ENCODE data around the gene NOVA2.

Gene NOVA2

DNA sequence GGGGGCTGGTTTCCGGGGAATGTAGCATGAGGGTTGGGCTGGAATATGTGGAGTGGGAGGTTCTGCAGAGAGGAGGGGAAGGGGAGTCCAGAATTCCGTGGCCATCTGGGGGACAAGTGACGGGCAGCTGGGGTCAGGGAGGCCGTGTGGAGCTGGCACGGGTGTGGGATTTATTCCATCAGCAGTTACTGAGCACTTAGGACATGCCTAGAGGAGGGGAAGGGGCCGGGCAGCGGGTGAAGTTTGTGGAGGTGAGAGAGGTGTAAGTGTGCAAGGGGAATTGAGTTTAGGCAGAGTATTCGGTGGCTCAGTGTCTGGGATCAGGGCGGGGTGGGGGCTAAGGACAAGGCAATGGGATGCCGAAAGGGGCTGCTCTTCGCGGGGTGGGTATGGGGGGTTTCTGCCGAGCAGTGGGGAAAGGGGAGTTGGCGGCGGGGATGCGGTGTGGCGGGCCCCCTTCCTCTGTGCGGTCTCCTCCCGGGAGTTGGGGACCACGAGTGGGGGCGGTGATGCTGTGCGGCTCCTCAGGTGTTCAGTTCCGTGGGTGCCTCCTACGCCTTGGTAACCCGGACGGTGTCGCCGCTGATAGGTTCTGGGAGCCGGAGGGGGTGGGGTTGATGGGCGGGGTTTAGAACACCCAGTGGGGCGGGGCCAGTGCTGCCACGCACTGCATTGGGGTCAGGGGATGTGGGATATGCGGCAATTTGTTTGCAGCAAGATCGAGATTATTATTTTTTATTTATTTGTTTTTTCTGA lies 27.0 kb upstream of the NOVA2 start:
- DNase-seq = peak; percentile 61

- DNase-seq = peak; percentile 54
Observed at GRCh38 chr19:45999653-46000121, 26.0 kb upstream of the NOVA2 start.

- DNase-seq = no peak
Observed at GRCh38 chr19:45998834-45999233, 25.2 kb upstream of the NOVA2 start.

DNA sequence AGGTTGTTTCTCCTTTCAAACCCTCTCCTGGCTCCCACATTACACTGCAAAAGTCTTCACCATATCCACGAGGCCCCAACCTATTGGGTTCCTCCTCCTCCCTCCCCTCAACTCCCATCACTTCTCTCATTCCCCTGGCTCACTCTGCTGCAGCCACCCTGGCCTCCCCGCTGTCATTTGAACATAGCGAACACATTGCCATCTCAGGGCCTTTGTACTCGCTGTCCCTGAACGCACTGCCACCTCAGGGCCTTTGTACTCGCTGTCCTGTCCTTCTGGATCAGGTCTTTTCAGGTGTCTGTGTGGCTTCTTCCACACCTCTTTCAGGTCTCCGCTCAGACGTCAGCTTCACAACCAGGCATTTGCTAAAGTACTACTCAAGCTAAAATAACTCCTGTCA lies 23.3 kb upstream of the NOVA2 start:
- DNase-seq = no peak

DNA sequence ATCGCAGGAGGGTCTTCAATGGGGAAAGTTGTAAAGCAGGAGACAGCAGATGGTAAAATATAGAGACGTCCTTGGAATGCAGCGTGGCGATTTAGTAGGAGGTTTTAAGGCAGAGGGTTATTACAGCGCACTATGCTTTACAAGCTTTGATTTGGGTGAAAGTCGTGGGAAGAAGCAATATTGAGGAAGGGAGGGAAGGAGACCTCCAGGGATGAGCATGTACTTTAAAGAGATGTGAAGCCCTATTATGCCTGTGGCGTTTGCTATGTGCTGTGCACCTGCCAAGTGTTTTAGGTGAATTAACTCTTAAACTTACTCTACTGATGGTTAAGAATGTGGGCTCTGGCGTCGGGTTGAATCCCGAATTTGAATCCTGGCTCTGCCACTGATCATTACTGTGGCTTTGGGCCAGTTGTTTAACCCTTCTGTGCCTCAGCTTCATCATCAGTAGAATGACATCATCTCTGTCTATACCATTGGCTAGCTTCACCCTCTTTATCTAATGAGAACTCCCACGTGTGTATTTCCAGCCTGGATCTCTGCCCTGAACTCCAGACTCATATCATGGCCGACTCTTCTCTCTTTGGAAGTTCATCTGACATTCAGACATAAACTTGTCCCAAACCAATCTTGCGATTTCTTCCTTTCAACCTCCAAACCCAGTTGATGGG lies 22.2 kb upstream of the NOVA2 start:
- DNase-seq = no peak

GRCh38 chr19:45994998-45995714 lies 21.5 kb upstream of the NOVA2 start, which contains the start of gene CCDC61:
Gene CCDC61 (plus strand): TSS chr19:45995467. CDS start chr19:46003019, 7,552 bp downstream.
- peak; percentile 99 for DNase-seq

- no peak for DNase-seq
Observed at GRCh38 chr19:45994456-45994997, 20.9 kb upstream of the NOVA2 start.

DNA sequence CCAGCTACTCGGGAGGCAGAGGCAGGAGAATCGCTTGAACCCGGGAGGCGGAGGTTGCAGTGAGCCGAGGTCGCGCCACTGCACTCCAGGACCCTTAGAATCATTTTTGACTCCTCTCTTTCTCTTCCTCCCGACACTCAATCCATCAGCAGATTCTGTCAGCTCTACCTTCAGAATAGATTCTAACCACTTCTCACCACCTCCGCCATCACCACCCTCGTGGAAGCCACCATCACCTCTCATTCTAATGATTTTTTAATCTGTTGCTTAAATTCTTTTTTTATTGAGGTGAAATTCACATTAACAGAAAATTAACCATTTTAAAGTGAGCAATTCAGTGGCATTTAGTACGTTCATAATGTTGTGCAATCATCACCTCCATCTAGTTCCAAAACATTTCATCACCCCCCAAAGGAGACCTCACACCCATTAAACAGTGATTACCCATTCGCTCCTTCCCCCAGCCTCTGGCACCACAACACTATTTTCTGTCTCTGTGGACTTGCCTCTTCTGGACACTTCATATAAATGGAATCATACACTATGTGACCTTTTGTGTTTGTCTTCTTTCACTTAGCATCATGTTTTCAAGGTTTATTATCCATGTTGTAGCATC lies 16.6 kb upstream of the NOVA2 start:
- no peak for DNase-seq

DNA sequence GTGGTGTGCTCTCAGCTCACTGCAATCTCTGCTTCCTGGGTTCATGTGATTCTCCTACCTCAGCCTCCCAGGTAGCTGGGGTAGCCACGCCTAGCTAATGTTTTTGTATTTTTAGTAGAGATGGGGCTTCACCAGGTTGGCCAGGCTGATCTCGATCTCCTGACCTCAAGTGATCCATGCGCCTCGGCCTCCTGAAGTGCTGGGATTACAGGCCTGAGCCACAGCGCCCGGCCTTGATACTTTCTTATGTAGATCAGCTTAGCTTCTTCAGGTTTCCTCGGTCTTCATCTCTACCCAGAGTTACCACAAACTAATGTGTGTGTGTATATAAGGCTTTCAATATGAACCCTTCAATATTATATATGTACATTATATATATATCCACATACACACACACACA lies 11.7 kb upstream of the NOVA2 start:
- no peak for DNase-seq

DNA sequence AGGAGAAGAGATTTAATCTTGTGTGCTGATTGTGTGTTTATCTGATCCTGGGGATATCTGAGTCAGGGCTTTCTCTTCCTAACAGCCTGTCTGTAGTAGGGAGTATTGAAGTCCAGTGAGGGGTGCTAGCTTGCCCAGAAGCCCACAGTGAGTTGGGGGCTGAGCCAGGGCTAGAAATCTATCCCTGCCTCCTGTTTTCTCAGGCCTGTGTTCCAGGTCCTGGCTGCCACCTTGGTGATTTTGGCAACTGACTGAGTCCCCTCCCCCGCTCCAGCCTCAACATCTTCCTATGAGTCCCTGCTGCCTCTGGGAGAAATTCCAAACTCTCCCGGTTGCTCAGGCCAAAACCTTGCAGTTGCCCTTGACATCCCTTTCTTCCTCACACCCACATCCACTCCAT lies 7.7 kb upstream of the NOVA2 start:
- DNase-seq = no peak

GRCh38 chr19:45978156-45978555 lies 4.5 kb upstream of the NOVA2 start:
- DNase-seq = no peak

DNA sequence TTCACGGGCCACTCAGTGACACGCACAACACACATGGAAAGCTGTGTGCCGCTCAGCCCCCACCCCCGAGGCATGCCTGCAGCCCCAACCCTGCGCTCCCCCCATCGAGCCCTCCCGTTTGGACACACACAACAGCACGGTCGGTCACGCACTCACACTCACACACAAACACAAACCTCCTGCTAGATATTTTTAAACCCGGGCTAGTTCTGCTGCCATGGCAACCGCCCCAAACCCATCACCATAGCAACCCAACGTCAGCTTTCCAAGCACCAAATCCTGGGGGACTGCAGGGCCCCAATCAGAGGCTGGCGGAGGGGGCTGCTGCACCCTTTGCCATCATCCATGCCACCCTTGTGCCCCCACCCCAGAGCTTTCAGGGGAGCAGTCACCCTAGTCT lies 2.5 kb upstream of the NOVA2 start:
- no peak for DNase-seq

- no peak for DNase-seq
Observed at GRCh38 chr19:45975306-45976070, 1.8 kb upstream of the NOVA2 start.

DNA sequence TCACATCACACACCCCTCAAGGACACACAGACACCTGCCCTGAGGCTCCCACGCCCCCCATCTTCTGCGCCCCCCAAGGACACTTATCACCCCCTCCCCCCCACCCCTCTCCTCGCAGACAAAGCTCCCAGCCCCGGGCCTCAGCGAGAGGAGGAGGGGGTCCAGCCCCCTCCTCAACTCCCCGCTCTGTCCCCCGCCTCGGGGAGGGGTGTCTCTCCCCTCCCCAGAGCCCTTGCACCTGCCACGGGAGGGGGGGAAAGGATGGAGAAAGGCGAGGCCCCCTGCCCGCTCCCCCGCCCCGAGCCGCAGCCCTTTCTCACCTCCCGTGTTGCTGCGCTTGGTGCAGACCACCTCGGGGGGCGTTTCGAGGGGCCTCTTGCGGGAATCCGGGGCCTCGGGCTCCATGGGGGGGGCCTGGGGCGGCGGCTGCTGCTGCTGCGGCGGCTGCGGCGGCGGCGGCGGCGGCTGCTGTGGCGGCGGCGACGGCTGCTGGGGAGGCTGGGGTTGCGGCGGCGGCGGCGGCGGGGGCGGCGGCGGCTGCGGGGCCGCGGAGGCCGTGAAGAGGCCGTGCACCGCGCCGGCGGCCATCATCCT lies 621 bp downstream of the NOVA2 start:
- DNase-seq = no peak

DNA sequence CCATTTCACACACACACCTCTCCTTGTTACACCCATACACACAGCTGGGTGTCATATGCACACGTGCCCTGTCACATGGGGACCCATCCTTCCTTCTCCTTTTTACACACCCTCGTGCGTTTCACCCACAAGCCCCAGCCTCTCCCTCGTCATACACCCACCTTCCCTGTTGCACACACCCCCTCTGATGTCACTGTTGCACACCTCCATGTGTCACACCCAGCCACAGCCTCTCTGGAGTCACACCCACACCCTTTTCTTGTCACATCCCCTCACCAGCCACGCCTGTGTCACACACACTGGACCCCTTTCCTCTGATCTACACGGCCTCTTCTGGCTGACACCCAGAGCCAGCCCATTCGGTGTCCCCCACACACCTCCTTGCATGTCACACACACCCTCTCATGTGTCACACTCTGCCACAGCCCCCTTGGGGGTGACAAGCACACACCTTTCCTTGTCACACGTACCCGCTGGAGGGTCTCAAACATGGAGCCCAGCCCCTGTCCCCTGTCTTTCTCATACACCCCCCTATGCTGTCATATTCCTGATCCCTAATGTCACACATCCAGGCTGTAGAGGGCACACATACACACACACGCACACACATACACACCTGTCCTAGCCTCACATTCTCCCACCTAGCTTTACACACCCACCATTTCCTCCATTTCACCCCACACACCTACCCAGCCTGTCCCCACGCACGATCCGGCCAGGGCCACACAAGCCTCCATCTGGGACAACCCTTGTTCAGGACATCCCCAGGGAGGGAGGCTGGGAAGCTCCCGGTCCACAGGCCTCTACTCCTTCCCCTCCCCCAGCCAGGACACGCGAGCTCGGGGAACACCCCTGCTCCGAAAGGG lies 1.4 kb downstream of the NOVA2 start:
- DNase-seq = no peak

GRCh38 chr19:45971260-45971902 lies 2.3 kb downstream of the NOVA2 start:
- DNase-seq = no peak

GRCh38 chr19:45969676-45970075 lies 4.0 kb downstream of the NOVA2 start:
- DNase-seq = no peak

DNA sequence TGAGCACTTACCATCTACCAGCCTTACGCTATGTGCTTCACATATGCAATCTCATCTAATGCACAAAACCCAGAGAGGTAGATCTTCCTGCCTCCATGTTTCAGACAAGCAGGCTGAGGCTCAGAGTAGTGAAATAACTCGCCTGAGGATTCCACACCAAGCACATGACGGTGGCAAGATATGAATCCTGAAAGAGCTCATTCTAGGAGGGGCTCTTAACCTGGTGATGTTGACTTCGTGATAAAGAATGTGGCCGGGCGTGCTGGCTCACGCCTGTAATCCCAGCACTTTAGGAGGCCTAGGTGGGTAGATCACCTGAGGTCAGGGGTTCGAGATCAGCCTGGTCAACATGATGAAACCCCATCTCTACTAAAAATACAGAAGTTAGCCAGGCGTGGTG lies 5.0 kb downstream of the NOVA2 start:
- no peak for DNase-seq

GRCh38 chr19:45967246-45967645 lies 6.4 kb downstream of the NOVA2 start:
- no peak for DNase-seq

DNA sequence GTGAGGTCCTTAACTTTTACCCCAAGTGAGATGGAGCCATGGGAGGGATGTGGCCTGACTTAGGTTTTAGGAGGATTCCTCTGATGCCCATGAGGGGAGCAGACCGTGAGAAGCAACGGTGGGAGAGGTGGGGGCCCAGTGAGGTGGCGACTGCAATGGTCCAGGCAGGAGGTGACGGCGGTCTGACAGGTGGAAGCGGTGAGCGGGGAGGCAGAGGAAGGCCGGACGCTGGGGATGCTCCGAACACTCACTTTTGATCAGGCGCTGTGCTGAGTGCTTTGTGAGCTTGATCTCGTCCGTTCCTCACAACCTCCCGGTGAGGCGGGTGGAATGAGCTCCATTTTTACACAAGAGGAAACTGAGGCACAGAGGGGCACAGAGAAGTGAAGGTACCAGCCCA lies 11.6 kb downstream of the NOVA2 start:
- DNase-seq = no peak

All from NCI-H774 (cell line).